AG09309 (cell line): ENCODE measurements around the gene DCTD.

Source experiments
- DNase-seq: peaks from one replicate; pipeline ENCODE4 v3.0.0-alpha.2; 2010; ENCODE audit warnings: low read depth
- H3K4me3 ChIP-seq: 2 replicates; pipeline ENCODE4 v1.5.1; 2011; ENCODE audit warnings: mild to moderate bottlenecking, low read depth, low read length, moderate library complexity; ENCODE audit not compliant: control insufficient read depth
- TF ChIP-seq, protein P1 (sequence below): IDR thresholded peaks from 2 replicates; pipeline ENCODE4 v1.5.1; 2011; ENCODE audit warnings: mild to moderate bottlenecking, low read depth, low read length, inconsistent platforms; ENCODE audit not compliant: insufficient read depth, control insufficient read depth; ENCODE audit errors: missing control alignments

The DCTD gene

DNA sequence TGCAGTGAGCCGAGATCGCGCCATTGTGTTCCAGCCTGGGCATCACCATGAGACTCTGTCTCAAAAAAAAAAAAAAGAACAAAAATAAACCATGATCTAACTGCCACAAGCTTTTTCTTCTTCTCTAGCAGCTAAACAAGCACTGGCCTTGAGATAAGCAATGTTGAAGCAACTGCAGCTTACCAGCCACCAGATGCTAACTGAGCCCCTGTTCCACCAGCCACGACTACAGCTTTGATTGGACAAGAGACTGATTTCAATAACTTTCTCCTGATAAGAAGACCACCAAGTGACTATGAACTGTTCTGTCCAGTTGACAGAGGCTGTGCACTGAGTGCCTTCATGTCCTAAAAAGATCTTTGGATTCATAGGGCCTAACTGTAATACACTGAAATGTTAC is 58.5 kb downstream of the DCTD start:
- H3K4me3 ChIP-seq, result no peak overlapping the region
- DNase-seq, result no peak
- TF ChIP-seq, protein P1, sequence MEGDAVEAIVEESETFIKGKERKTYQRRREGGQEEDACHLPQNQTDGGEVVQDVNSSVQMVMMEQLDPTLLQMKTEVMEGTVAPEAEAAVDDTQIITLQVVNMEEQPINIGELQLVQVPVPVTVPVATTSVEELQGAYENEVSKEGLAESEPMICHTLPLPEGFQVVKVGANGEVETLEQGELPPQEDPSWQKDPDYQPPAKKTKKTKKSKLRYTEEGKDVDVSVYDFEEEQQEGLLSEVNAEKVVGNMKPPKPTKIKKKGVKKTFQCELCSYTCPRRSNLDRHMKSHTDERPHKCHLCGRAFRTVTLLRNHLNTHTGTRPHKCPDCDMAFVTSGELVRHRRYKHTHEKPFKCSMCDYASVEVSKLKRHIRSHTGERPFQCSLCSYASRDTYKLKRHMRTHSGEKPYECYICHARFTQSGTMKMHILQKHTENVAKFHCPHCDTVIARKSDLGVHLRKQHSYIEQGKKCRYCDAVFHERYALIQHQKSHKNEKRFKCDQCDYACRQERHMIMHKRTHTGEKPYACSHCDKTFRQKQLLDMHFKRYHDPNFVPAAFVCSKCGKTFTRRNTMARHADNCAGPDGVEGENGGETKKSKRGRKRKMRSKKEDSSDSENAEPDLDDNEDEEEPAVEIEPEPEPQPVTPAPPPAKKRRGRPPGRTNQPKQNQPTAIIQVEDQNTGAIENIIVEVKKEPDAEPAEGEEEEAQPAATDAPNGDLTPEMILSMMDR, result no peak

DNA sequence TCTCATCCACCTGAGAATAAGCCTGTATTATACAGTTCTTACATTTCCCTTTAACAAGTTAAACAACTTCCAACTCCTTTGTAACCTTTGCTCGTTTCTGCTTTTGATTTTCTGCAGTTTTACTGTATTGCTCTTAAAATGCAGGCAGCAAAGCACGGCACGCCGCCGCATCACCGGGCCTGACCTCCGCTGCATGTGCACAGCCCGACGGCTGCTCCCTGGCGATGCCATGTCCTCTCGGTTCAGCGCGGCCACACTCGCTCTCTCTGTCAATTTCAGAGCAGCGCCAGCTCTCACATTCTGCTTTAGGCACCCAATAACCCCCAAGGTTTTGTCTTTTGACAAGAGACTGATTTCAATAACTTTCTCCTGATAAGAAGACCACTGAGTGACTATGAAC is 60.3 kb downstream of the DCTD start:
- DNase-seq, result no peak
- TF ChIP-seq, protein P1, result no peak
- no peak overlapping the region for H3K4me3 ChIP-seq

DNA sequence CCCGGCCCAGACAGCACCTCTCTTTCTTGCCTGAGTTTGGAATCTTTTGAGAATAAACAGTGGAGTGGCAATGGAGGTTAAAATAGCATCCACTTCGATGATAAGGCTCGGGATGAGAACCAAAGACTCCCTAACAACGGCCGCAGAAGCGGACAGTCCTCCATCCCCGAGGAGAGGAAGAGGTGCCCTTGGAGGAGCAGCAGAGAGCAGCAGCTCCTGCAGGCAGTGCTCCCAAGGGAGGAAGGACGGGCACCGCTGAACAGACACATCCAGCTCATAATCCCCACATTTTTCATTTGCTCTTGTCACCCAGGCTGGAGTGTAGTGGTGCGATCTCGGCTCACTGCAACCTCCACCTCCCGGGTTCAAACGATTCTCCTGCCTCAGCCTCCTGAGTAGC is 61.3 kb downstream of the DCTD start:
- TF ChIP-seq, protein P1, result no peak
- no peak for DNase-seq
- no peak overlapping the region for H3K4me3 ChIP-seq

DNA sequence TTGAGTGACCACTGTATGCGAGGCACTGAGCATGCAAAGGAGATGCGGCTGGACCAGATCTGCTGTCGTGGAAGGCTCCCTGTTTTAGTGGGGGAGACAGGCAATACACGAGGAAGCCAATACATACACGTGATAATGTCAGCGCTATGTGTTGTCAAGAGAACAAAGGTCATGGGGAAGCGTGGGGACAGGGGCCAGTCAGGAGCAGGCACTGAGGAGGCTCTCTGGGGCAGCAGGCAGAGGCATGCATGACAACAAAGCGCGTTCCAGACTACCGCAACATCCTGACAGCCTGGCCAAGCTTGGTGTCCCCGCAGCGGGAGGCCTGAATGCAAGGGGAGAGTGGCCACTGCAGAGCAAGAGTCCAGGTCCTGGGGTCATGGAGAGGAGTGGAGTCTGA is 61.9 kb downstream of the DCTD start:
- TF ChIP-seq, protein P1, result no peak
- no peak overlapping the region for H3K4me3 ChIP-seq
- DNase-seq, result no peak

DNA sequence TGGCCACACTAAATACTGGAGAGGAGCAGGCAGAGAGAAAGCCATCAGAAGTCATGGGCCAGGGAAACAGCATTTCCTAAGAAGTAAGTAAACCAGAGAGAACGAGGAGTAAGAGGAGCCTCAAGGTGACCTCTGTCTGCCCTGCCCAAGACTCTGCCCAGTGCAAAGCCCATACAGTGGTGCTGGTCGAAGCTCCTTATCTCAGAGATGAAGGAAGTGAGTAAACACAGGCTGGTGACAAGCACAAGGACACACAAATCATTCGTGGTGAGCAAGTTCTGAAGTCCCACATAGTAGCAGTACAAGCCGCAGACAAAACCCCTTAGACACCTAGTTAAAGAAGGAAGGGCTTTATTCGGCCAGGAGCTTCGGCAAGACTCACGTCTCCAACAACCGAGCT is 62.7 kb downstream of the DCTD start:
- TF ChIP-seq, protein P1, result no peak
- no peak for DNase-seq
- no peak overlapping the region for H3K4me3 ChIP-seq

DNA sequence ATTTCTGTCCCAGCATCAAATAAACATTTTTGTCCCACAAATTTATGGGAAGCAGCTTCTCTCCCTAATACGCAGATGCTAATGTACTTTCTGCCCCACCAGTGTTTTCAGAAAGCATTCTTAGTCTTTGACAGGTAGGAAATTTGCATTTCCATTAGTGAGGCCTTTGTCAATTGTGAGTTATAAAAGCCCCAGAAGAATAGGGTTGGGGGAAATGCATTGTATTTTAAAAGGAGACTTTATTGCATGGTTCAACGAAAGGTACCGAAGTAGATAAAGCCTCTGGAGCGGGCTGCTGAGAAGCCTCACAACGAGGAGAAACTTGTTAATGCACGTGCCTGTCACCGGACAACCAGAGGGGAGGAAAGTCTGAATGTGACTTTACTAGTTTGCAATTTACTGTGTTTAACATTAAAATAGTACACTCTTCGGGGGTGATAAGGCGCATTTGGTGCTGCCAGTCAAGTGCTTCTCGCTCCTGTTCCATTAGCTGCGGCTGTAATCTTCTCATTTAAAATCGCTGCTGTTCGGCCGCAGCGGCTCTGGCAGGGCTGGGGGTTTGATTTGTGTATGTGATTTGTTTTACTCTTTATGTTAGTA is 63.4 kb downstream of the DCTD start:
- DNase-seq, result no peak
- no peak overlapping the region for H3K4me3 ChIP-seq
- TF ChIP-seq, protein P1, result no peak

DNA sequence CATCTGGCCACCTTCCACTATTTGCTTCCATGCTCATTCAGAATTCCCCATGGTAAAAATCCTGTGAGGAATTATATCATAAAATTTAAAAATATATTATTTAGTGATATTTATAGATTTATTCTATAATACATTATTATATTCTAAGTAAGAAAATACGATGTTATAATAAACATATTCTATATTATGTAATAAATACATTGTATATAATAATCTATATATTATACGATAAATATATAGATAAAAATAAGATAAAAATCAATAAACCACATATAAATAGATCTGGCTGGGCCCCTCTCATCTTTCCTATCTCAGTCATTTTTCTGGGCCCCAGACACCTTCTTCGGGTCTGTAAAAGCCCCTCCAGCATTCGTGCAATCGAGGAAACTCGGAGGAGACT is 68.5 kb downstream of the DCTD start:
- DNase-seq, result no peak
- no peak overlapping the region for H3K4me3 ChIP-seq
- TF ChIP-seq, protein P1, result no peak
